IMR-90 (cell line): ENCODE results near the gene LAMA3. TPM values are rescaled to one million over a fixed set of nuclear protein-coding genes. Genes with fewer than 3 reads are reported as not detected.

Experiments
- ATAC-seq: fragments of 200-7000 bp; cut with Tn5 transposase; 2 replicates; pipeline ENCODE4 v1.9.1; 2020; ENCODE audit warnings: low read depth, mild to moderate bottlenecking, moderate library complexity
- BruUV-seq: library from RNA; stranded (reverse); fragments of 400-500 nt; replicated peaks from 2 replicates; lab custom pipeline; 2021; lab: Mats Ljungman, UMichigan
- CTCF ChIA-PET: fragments of 300-600 bp; formaldehyde crosslinking; extraction: SDS; loops from one replicate; lab custom pipeline; 2021; ENCODE audit warnings: antibody characterized with exemption; lab: Yijun Ruan, JAX
- POLR2A ChIA-PET: fragments of 300-600 bp; sonication (Branson Sonifier 250); formaldehyde crosslinking; loops from one replicate; lab custom pipeline; 2022; ENCODE audit warnings: antibody characterized with exemption; ENCODE audit not compliant: unreplicated experiment; lab: Charles Lee
- DNase-seq: peaks from one replicate; pipeline ENCODE4 v3.0.0; 2013
- H2AFZ ChIP-seq: replicated peaks from 2 replicates; pipeline ENCODE3; 2013; ENCODE audit warnings: low read length, mild to moderate bottlenecking; ENCODE audit not compliant: poor library complexity
- H2AK5ac ChIP-seq: 2 replicates; pipeline ENCODE4 v1.6.1; 2013; ENCODE audit warnings: low read depth, low read length, inconsistent platforms
- H2AK9ac ChIP-seq: replicated peaks from 2 replicates; pipeline ENCODE3; 2013; ENCODE audit warnings: mild to moderate bottlenecking, low read depth, low read length, moderate library complexity; ENCODE audit not compliant: poor library complexity
- H2BK120ac ChIP-seq: 2 replicates; pipeline ENCODE4 v1.6.1; 2013; ENCODE audit warnings: low read depth, low read length, inconsistent platforms
- H2BK15ac ChIP-seq: 3 replicates; pipeline ENCODE4 v1.6.1; 2013; ENCODE audit warnings: low read depth, low read length, inconsistent platforms
- H2BK20ac ChIP-seq: 2 replicates; pipeline ENCODE4 v1.6.1; 2013; ENCODE audit warnings: low read depth, mild to moderate bottlenecking, inconsistent platforms, low read length, moderate library complexity
- H2BK5ac ChIP-seq: 2 replicates; pipeline ENCODE4 v1.6.1; 2013; ENCODE audit warnings: mild to moderate bottlenecking, low read depth, low read length, inconsistent platforms; ENCODE audit not compliant: poor library complexity, severe bottlenecking
- H3K14ac ChIP-seq: replicated peaks from 2 replicates; pipeline ENCODE4 v1.6.1; 2013; ENCODE audit warnings: low read depth, low read length, inconsistent platforms
- H3K18ac ChIP-seq: 2 replicates; pipeline ENCODE4 v1.6.1; 2013; ENCODE audit warnings: low read depth, low read length, control low read depth
- H3K23ac ChIP-seq: 2 replicates; pipeline ENCODE4 v1.6.1; 2013; ENCODE audit warnings: low read depth, low read length, inconsistent platforms
- H3K27ac ChIP-seq: 2 replicates; pipeline ENCODE4 v1.5.1; 2013; ENCODE audit warnings: mild to moderate bottlenecking, control low read depth, low read length; ENCODE audit not compliant: insufficient read depth
- H3K27me3 ChIP-seq: 2 replicates; pipeline ENCODE4 v1.6.1; 2013; ENCODE audit warnings: low read length; ENCODE audit not compliant: control insufficient read depth, insufficient read depth
- H3K36me3 ChIP-seq: 2 replicates; pipeline ENCODE4 v1.6.1; 2013; ENCODE audit warnings: low read length, mixed read lengths; ENCODE audit not compliant: control insufficient read depth, insufficient read depth
- H3K4ac ChIP-seq: 2 replicates; pipeline ENCODE4 v1.6.1; 2013; ENCODE audit warnings: low read depth, low read length, inconsistent platforms
- H3K4me1 ChIP-seq: 2 replicates; pipeline ENCODE4 v1.6.1; 2013; ENCODE audit warnings: low read length, mixed read lengths; ENCODE audit not compliant: control insufficient read depth, insufficient read depth
- H3K4me2 ChIP-seq: 2 replicates; pipeline ENCODE4 v1.6.1; 2013; ENCODE audit warnings: low read depth, mild to moderate bottlenecking, control low read depth, low read length, moderate library complexity
- H3K4me3 ChIP-seq: 2 replicates; pipeline ENCODE4 v1.5.1; 2013; ENCODE audit warnings: low read depth, mild to moderate bottlenecking, control low read depth, low read length, moderate library complexity; ENCODE audit not compliant: insufficient read depth
- H3K56ac ChIP-seq: 2 replicates; pipeline ENCODE4 v1.6.1; 2013; ENCODE audit warnings: low read length, inconsistent platforms; ENCODE audit not compliant: insufficient read depth; ENCODE audit errors: extremely low read depth
- H3K79me1 ChIP-seq, 2 experiments: 2 replicates each; pipeline ENCODE4 v1.6.1; 2013; ENCODE audit warnings: low read length in 2 of 2, inconsistent platforms in 1 of 2, low read depth in 1 of 2
- H3K9ac ChIP-seq: 2 replicates; pipeline ENCODE4 v1.6.1; 2013; ENCODE audit warnings: low read depth, low read length, control low read depth
- H3K9me1 ChIP-seq: 2 replicates; pipeline ENCODE4 v1.6.1; 2013; ENCODE audit warnings: low read length, inconsistent platforms; ENCODE audit not compliant: insufficient read depth
- H3K9me3 ChIP-seq: 2 replicates; pipeline ENCODE4 v1.6.1; 2013; ENCODE audit warnings: low read length; ENCODE audit not compliant: control insufficient read depth, insufficient read depth
- H4K20me1 ChIP-seq: 2 replicates; pipeline ENCODE4 v1.6.1; 2013; ENCODE audit warnings: low read length, inconsistent platforms; ENCODE audit not compliant: insufficient read depth
- H4K5ac ChIP-seq: 2 replicates; pipeline ENCODE4 v1.6.1; 2013; ENCODE audit warnings: mild to moderate bottlenecking, low read depth, low read length, control low read depth
- H4K8ac ChIP-seq, 2 experiments: 2 replicates each; pipeline ENCODE4 v1.6.1; 2013; ENCODE audit warnings: low read depth in 2 of 2, low read length in 2 of 2, control low read depth in 1 of 2, inconsistent platforms in 1 of 2
- H4K91ac ChIP-seq: 2 replicates; pipeline ENCODE4 v1.6.1; 2013; ENCODE audit warnings: low read depth, low read length, inconsistent platforms; ENCODE audit not compliant: insufficient read depth
- FOS ChIP-seq: fragments of 150-350 bp; IDR thresholded peaks from 2 replicates; pipeline ENCODE4 v1.6.1; 2016; ENCODE audit warnings: low read depth, low read length
- MAZ ChIP-seq: IDR thresholded peaks from 2 replicates; pipeline ENCODE4 v1.6.1; 2012; ENCODE audit warnings: low read depth, mild to moderate bottlenecking, low read length, improper control_type of control experiment, moderate library complexity, borderline replicate concordance
- MXI1 ChIP-seq: IDR thresholded peaks from 2 replicates; pipeline ENCODE4 v1.6.1; 2012; ENCODE audit warnings: low read depth, mild to moderate bottlenecking, low read length, moderate library complexity, borderline replicate concordance
- POLR2A ChIP-seq: IDR thresholded peaks from 2 replicates; pipeline ENCODE4 v1.6.1; 2012; ENCODE audit warnings: mild to moderate bottlenecking, low read depth, low read length
- RCOR1 ChIP-seq: IDR thresholded peaks from 2 replicates; pipeline ENCODE4 v1.6.1; 2012; ENCODE audit warnings: mild to moderate bottlenecking, low read length, improper control_type of control experiment; ENCODE audit not compliant: insufficient replicate concordance
- SMC3 ChIP-seq: fragments of 150-350 bp; IDR thresholded peaks from 2 replicates; pipeline ENCODE4 v1.6.1; 2016; ENCODE audit warnings: low read depth, mild to moderate bottlenecking, antibody characterized with exemption, low read length, moderate library complexity
- USF2 ChIP-seq: fragments of 150-350 bp; IDR thresholded peaks from 2 replicates; pipeline ENCODE4 v1.6.1; 2017; ENCODE audit warnings: mild to moderate bottlenecking, antibody characterized with exemption, low read length, low read depth
- WGBS, 2 experiments: methylation state at CpG; one replicate each; pipeline versions ENCODE4 v1.1.5 to v1.1.7; 2013; ENCODE audit warnings: missing lambda C conversion rate in 2 of 2; ENCODE audit not compliant: insufficient read length in 1 of 2; ENCODE audit errors: extremely low coverage in 2 of 2; 5-methylcytosine and 5-hydroxymethylcytosine counted together
- dilution Hi-C: fragments of 300-500 bp; cut with HindIII; formaldehyde crosslinking; loops from one replicate; pipeline ENCODE4 v1.14.3; 2018; ENCODE audit warnings: low sequenced_read_pairs; ENCODE audit not compliant: unreplicated experiment
- in situ Hi-C: fragments of 300-500 bp; cut with MboI; formaldehyde crosslinking; loops from 3 replicates; pipeline ENCODE4 v1.14.3; 2019; ENCODE audit warnings: low sequenced_read_pairs, inconsistent platforms, mixed read lengths
- intact Hi-C: fragments of 100-400 bp; cut with micrococcal nuclease; formaldehyde crosslinking; loops from 2 replicates; pipeline ENCODE4 v1.10.0; 2022
- polyA plus RNA-seq, 3 experiments: library from polyadenylated mRNA; depleted of rRNA; stranded (reverse); fragments of >200 nt; gene quantifications; 2 replicates each; pipeline ENCODE4 v1.2.3, GENCODE V29; 2012; ENCODE audit warnings: low replicate concordance in 1 of 3
- total RNA-seq: library from RNA; depleted of rRNA; stranded (reverse); fragments of >200 nt; gene quantifications from 2 replicates; pipeline ENCODE4 v1.2.3, GENCODE V29; 2012

Gene LAMA3
- total and polyA plus RNA-seq, 2 of the 4 experiments (the other 2 are of a cell fraction): 0.18 to 0.19 TPM

- POLR2A ChIA-PET: no interaction called here
- Histone ChIP-seq H2BK5ac (no peak overlapping the region), H3K9ac (no peak overlapping the region), H3K18ac (peak overlapping the region; percentile 48; the same call in 1 of the 2 replicates), H3K27me3 (no peaks in the 10 kb centered on the region), H2AK9ac (no peak overlapping the region), H3K79me1 (no peaks in the 10 kb centered on the region), H3K9me3 (no peaks in the 10 kb centered on the region), H3K9me1 (peaks cover 7% of the 10 kb centered on the region; the same call in 1 of the 2 replicates), H2AK5ac (peak overlapping the region; percentile 60), H3K56ac (no peak overlapping the region), H3K4ac (0 out of 2 replicates have a peak overlapping the region, but pooled peaks have one; percentile 17), H2BK20ac (peak overlapping the region; percentile 35), H3K14ac (peak overlapping the region; percentile 25), H2AFZ (no peak overlapping the region), H3K4me2 (no peak overlapping the region), H2BK120ac (peak overlapping the region; percentile 21), H4K91ac (peak overlapping the region; percentile 19; the same call in 1 of the 2 replicates), H3K36me3 (no peaks in the 10 kb centered on the region), H3K27ac (no peak overlapping the region), H3K23ac (no peak overlapping the region), H3K4me1 (peaks cover 15% of the 10 kb centered on the region), H3K4me3 (no peak overlapping the region), H4K20me1 (peaks cover 8% of the 10 kb centered on the region; the same call in 1 of the 2 replicates), H4K5ac (no peak overlapping the region), H2BK15ac (peak overlapping the region; percentile 35; the same call in 2 of the 3 replicates), H4K8ac (no peak overlapping the region)
- no peak for TF ChIP-seq MXI1
- no peak for TF ChIP-seq POLR2A
- no peak for TF ChIP-seq RCOR1
- TF ChIP-seq USF2: no peak
- no peak for TF ChIP-seq MAZ
- no peak for TF ChIP-seq SMC3
- no peak for TF ChIP-seq FOS
- CTCF ChIA-PET: no interaction called here
- BruUV-seq: no TSS peak
- dilution Hi-C loops (no loop called here), in situ Hi-C loops (no loop called here), intact Hi-C loops (no loop called here)
- ATAC-seq (no peak), DNase-seq (peak; percentile 54)
- no CpG with 5 or more reads among the region's 4 CpGs for WGBS, 2 experiments
Observed at GRCh38 chr18:23721696-23722480, 32.6 kb downstream of the LAMA3 start.
